CD4-positive, alpha-beta T cell treated with Interferon gamma for 1 hour (primary cell): Measurements from ENCODE around the gene NEK7.

Experiments used
- DNase-seq: peaks from one replicate; pipeline ENCODE4 v3.0.0-alpha.2; 2020

NEK7 gene

DNA sequence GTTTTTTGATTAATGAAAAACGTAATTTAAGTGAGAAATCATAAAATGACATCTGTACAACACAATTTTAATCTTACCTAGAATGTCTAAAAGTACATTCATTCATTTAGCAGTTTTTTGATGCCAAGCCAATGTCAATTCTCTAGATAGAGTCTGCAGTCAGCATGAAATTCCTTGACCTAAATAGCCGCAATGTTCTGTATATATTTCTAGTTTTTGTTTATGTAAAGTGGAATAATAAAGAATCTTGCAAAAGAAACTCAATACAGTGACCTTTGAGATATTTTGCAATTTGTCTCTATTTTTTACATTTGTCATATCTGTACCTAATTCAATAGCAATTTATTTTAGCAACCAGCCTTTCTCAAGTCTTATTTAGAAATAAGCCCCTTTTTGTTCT, 207.7 kb downstream of the NEK7 start:
- no peak for DNase-seq

GRCh38 chr1:198367296-198367695, 210.5 kb downstream of the NEK7 start:
- DNase-seq = no peak

- DNase-seq = no peak
These were observed 214.2 kb downstream of the NEK7 start for GRCh38 chr1:198370996-198371395.
